Bronchial epithelial cell (primary cell): ENCODE data around the gene SNX4. TPM values are rescaled to one million over a fixed set of nuclear protein-coding genes. Genes with fewer than 3 reads are reported as not detected.

Source experiments
- DNase-seq: peaks from one replicate; pipeline ENCODE4 v3.0.0-alpha.2; 2010; ENCODE audit warnings: low read depth
- FAIRE-seq: peaks from 2 replicates; lab custom pipeline; 2011; peaks lifted over from hg19 to GRCh38; lab: Jason Lieb, UNC
- H3K27me3 ChIP-seq: 2 replicates; pipeline ENCODE4 v1.5.1; 2011; ENCODE audit warnings: low read length; ENCODE audit not compliant: control insufficient read depth, insufficient read depth
- H3K36me3 ChIP-seq: 2 replicates; pipeline ENCODE4 v1.5.1; 2011; ENCODE audit warnings: low read length; ENCODE audit not compliant: control insufficient read depth, insufficient read depth
- H3K4me3 ChIP-seq: 2 replicates; pipeline ENCODE4 v1.5.1; 2011; ENCODE audit warnings: mild to moderate bottlenecking, low read depth, low read length, control low read depth
- CTCF ChIP-seq: IDR thresholded peaks from 2 replicates; pipeline ENCODE4 v1.5.1; 2011; ENCODE audit warnings: mild to moderate bottlenecking, moderate library complexity, low read length, control low read depth, inconsistent platforms; ENCODE audit not compliant: insufficient read depth, severe bottlenecking
- total RNA-seq: library from RNA; depleted of rRNA; stranded (reverse); fragments of >200 nt; gene quantifications from 2 replicates; pipeline ENCODE4 v1.2.1, GENCODE V29; 2014

The SNX4 gene
- total RNA-seq, 1 donor from 2014 or later, result 21.9 TPM

- FAIRE-seq, result no peak
- peak; percentile 85 for TF ChIP-seq CTCF
- Histone ChIP-seq H3K27me3 (no peaks in the 10 kb centered on the region), H3K36me3 (no peaks in the 10 kb centered on the region), H3K4me3 (no peak overlapping the region)
- peak; percentile 22 for DNase-seq
Measured at GRCh38 chr3:125437631-125438435, 82.2 kb downstream of the SNX4 start.

GRCh38 chr3:125436921-125437320, 83.1 kb downstream of the SNX4 start:
- no peak for TF ChIP-seq CTCF
- DNase-seq (no peak), FAIRE-seq (no peak)
- H3K36me3 ChIP-seq, result no peaks in the 10 kb centered on the region
- no peaks in the 10 kb centered on the region for H3K27me3 ChIP-seq
- H3K4me3 ChIP-seq, result no peak overlapping the region

GRCh38 chr3:125435231-125435630, 84.8 kb downstream of the SNX4 start:
- no peaks in the 10 kb centered on the region for H3K27me3 ChIP-seq
- DNase-seq (no peak), FAIRE-seq (no peak)
- TF ChIP-seq CTCF, result no peak
- no peak overlapping the region for H3K4me3 ChIP-seq
- H3K36me3 ChIP-seq, result no peaks in the 10 kb centered on the region

- Histone ChIP-seq H3K36me3 (no peaks in the 10 kb centered on the region), H3K27me3 (no peaks in the 10 kb centered on the region), H3K4me3 (no peak overlapping the region)
- no peak for TF ChIP-seq CTCF
- DNase-seq (no peak), FAIRE-seq (no peak)
Measured at GRCh38 chr3:125434582-125435011, 85.4 kb downstream of the SNX4 start.

- no peaks in the 10 kb centered on the region for H3K36me3 ChIP-seq
- H3K27me3 ChIP-seq, result no peaks in the 10 kb centered on the region
- DNase-seq (peak; percentile 76), FAIRE-seq (peak; percentile 47)
- TF ChIP-seq CTCF, result no peak
- H3K4me3 ChIP-seq, result no peak overlapping the region
Measured at GRCh38 chr3:125433611-125434041, 86.4 kb downstream of the SNX4 start.
